Nucleus accumbens (tissue), 56 donors: ENCODE data around the gene GADD45G.

Experiments
- DNase-seq, 56 donors: peaks; one replicate each; lab custom pipeline; 2025; lab: John Stamatoyannopoulos, UW

GADD45G gene, protein sequence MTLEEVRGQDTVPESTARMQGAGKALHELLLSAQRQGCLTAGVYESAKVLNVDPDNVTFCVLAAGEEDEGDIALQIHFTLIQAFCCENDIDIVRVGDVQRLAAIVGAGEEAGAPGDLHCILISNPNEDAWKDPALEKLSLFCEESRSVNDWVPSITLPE

DNA sequence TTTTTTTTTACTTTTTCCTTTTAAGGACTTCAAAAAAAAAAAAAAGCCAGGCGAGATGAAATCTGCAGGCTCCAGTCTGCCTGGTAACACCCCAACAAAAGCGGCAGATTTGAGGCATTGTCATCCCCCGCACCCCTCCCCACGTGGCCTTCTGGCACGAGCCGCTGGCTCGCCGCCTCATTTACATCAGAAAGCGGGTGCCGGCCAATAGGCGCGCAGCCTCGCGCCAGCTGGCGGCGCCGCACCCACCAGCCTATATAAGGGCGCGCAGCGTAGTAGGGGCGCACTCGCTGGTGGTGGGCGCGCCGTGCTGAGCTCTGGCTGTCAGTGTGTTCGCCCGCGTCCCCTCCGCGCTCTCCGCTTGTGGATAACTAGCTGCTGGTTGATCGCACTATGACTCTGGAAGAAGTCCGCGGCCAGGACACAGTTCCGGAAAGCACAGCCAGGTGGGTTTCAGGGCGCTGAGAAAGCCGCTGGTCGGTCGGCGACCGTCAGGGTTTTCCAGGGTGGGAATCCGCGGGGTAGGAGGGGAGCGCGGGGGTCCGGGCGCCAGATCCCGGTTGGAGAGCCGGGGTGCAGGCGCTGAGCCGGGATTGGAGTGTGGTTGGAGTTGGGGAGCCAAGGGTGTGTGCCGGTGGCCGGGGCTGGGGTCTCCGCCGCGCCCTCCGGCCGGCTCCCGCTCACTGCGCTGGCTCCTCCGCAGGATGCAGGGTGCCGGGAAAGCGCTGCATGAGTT is at the start of gene GADD45G:
TSS of gene GADD45G (plus strand) at position 284 of the 736 bp plus-strand sequence. CDS start at position 394, 110 bp downstream.
- DNase-seq = peak in 55 of 56 donors; percentile 48 to 96 (median 87)

DNA sequence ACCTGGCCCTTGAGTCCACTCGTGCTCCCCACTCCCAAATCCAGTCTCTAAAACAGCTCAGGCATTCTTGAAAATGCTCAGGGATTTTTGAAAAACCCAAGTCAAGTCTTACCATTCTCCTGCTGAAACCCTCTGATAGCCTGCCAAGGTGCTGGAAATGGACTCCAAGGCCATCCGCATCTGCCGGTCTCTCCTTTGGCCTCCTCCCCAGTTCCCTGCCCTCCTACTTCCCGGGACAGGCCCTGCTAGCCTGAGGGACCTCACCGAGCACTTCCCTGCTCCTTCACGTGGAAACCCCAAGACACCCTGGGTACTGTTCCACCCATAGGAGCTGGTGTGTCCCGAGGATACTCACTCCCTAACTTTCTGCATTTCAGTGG is 49.8 kb upstream of the GADD45G start:
- DNase-seq = no peak

DNA sequence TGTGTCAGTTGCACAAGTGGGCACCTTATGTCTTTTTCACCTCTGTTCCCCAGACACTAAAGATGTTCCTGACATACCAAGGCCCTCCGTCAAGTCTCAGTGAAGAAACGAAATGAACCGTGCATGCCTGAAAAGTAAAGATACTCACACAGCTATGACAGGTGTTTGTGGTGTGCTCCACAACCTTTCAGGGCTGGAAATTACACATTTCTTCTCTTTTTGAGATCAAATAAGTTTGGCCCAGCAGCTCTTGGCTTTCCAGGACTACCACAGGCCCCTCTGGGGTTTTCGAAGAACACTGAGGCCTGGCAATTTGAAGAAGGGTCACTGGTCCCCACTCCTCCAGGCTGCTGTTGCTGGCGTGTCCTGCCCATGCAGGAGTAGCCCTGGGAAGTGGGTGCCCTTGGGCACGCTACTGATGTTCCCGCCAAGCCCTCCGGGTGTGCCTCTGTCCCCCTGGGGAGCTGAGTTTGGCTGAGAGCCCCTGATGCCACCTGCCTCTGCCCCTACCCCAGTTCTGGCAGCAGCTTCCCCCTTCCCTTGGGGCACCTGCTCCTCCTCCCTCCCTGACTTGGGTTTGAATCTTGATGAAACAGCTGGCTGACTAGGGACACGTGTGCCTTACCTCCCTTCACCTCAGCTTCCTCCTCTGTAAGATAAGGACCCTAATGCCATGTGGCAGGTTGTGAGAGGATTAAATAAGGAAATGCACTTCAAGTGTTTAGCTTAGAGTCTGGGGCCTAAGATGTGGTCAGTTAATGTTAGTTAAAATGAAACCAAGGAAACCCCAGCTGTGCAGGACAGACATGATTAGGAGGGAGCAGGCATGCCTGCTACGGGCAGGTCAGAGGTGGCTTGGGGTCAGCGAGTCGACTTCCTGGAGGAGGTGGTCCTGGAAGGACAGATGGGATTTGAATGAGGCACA is 49.1 kb upstream of the GADD45G start:
- DNase-seq = no peak

DNA sequence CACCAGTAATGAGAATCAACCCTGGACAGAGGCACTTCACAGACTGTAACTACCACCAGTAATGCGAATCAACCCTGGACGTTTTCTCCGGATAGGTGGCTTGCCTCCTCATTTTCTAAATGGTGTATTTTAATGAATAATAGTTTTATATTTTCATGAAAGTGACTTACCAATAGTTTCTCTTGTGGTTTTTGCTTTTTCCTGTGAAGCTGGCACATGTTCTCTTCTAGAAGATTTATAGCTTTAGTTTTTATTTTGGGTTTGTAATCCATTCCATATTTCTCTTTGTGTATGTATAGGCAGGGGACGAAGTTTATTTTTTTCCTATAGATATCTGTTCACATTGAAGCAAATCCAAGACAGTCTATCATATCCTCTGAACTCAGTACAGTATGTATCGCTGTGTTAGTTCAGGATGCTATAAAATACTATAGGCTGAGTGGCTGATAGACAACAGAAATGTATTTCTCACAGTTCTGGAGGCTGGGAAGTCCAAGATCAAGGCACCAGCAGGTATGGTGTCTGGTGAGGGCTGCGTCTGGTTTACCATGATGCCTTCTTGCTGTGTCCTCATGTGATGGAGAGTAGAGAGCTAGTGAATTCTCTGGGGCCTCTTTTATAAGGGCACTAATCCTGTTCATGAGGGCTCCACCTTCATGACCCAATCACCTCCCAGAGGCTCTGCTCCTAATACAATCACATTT is 46.5 kb upstream of the GADD45G start:
- no peak for DNase-seq

DNA sequence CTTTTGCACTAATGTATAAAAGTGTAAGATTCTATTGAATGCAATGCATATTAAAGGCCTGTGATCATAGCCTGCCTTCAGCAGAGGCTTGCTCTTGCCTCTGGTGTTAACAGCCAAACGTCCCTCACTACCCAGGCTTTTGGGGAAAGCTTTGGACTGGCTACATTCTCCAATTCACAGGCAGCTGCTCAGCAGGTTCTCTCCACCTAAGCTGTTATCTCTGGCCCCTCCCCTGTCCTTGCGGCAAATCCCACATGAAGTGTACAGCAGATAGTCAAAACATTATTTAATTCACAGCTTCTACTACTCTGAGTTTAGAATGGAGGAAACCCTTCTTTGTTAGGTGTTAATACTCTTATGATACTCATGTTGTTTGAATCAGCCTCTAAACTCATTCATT is 45.9 kb upstream of the GADD45G start:
- DNase-seq = no peak

DNA sequence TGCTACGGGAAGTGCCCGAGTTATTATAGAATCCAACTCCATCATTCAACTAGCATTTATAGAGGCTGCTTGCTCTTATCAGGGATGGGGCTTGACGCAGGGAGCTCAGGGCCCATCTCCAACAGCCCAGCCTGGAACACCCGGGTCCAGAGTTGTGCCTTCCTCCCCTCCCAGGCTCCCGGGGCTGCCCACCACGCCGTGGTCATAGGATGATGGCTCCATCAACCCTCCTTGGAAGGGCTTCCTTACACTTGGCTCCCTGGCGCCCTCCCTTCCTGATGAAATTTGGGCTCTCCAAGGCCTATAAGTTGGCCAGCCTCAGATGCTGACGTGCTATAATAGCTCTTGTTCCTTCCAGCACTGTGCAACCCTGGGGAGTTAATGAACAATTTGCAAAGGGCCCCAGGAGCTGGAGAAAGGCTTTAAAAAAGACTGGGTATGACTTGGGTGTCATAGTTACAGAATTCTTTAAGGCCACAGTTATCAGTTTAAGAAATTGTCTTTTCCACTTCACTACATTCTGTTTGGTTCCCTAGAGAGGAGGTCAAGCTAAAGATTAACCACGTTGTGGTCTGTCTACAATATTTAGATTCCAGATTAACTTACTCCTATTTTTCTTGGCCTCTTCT is 42.5 kb upstream of the GADD45G start:
- no peak for DNase-seq

DNA sequence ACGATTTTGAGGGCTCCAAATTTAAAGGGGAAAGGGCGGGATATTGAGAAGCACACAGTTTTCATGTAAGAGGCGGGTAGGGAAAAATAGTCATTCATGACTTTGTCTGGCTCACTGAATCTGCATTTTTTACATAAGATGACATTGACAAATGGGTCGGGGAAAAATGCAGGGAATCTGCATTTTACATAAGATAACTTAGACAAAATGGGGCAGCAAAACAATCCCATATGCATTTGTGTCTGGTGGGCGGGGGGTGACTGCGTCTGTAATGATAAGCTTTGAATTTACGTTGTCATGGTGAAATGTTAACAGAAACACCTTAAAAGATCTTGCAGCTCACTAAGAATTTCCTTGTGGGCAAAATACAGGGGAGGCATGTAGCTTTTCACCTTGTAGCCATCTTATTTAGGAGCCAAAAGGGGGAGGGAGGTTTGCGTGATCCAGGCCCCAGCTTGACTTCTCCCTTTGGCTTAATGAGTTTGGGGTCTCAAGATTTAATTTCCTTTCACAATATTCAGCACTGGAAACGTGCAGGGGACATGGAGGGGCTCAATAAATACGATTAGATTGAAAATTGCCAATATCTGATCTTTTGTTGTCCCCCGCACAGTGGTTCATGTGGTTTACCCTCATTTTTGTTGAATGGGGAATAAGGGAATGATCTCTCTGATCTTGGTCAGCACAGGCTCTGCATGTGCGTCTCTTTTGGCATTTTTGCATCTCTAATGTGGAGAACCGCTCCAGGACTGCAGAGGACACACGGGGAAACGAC is 41.1 kb upstream of the GADD45G start:
- no peak for DNase-seq

DNA sequence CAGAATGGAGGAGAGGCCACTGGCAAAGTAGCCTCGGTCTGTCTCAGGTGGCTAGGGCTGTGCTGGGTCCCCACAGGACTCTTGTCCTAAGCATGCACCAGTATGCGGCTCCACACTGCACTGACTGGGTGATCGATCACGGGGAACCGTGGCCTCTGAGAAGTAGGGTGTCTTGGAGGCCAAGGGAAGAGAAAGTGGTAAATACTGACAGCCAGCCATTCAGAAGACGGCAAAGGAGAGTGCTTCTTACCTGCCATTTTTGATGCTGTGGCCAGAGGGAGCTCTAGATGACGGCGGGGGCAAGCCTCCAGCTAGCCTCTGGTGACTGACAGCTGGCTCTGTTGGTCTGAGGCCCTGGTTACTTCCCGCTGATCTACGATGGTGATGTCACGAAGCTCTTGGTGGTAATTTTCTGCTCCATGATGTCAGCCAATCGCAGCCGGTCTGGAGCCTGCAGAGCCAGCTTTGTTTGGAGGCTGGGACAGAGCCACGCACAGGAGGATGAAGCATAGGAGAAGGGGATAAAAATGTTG is 40.4 kb upstream of the GADD45G start:
- peak in 7 of 56 donors; percentile 4 to 47 (median 17) for DNase-seq

DNA sequence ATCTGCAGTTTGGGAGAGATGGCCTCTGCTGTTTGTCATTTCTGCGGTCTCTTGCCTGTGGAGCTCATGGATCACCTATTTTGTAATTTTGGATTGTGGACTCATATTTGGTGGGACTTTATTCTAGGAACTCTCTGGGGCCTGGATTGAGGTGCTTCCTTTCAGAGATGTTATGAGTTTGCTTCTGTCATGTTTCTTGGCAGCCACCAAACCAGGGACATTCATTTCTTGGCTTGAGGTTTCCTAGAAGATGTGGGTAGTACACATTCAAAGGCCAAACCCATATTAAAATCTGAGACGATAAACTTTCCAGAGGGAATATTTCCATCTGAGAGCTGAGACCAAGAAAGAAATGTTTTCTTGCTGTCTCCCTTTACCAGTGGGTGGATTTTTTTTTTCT is 37.2 kb upstream of the GADD45G start:
- no peak for DNase-seq

DNA sequence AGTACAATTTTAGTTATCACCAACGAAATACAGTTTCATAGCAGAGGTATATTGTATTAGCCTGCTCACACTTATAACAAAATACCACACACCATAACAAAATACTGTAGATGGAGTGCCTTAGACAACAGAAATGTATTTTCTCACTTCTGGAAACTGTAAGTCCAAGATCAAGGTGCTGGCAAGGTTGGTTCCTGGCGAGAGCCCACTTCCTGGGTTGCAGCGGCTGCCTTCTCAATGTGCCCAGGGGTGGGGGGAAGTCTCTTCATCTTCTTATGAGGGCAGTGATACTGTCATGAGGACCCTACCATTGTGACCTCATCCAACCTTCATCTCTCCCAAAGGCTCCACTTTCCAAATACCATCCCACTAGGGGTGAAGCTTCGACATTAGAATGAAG is 30.5 kb upstream of the GADD45G start:
- no peak for DNase-seq

DNA sequence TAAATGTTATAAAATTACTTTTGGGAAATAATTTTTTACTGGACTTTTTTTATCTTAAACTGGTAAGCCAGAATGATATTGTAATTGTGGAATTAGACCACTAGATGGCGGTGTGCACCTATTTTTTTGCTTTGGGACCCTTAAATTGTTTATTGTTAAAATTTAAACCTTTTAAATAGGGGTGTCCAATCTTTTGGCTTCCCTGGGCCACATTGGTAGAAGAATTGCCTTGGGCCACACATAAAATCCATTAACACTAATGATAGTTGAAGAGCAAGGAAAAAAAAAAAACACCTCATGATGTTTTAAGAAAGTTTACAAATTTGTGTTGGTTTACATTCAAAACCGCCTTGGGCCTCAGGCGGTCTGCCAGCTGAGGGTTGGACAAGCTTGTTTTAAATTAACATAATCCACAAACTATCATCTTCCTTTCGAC is 28.4 kb upstream of the GADD45G start:
- DNase-seq = no peak

DNA sequence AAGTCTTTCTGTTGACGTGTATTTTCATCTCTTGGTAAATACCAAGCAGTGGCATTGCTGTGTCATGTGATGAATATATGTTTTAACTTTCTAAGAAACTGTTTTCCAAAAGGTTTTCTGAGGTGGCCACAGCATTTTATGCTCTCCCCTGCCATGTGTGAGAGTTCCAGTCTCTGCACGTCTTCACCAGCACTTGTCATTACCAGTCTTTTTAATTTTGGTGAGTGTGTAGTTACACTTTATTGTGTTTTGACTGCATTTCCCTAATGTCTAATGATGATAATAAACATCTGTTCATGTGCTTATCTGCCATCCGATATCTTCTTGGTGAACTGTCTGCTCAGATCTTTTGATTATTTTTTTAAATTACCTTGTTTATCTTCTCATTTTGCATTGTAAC is 27.4 kb upstream of the GADD45G start:
- no peak for DNase-seq

DNA sequence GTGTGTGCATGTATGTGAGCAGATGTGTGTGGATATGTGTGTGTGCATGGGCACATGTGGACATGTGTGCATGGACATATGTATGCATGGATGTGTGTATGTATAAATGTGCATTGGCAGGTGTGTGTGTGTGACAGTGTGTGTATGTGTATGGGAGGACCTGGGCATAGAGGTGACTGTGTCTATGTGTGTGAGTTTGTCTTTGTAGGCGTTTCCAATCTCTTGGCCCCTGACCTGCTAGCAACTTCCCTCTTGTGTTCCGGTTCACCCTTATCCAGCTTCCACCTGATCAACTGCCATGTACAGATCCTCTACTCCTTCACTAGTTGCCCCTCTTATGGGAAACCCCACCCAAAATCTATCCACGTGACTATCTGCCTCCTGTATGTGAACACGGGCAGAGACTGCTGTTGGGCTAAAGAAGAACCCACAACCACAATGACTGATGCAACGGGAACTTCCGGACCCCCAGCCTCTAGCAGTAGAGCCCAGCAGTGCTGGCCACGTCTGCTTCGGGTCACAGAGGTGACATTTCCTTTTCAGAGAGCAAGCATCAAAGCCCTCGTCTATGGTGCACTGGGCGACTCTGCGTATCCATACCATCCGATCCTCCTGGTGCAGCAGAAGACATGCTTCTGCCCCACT is 24.9 kb upstream of the GADD45G start:
- no peak for DNase-seq

DNA sequence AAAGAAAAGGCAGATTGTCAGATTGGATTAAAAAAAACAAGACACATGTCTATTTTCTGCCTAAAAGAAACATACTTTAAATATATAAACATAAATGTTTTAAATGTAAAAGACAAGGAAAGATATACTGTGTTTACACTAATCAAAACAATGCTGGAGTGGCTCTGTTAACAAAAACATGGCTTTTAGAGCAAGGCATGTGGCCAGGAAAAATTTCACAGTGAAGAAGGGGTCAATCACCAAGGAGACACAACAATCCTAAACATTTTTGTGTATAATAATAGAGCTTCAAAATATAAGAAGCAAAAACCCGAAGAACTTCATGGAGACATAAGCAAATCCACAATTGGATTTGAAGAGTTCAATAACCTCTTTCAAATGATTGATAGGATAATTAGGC is 18.5 kb upstream of the GADD45G start:
- DNase-seq = no peak

DNA sequence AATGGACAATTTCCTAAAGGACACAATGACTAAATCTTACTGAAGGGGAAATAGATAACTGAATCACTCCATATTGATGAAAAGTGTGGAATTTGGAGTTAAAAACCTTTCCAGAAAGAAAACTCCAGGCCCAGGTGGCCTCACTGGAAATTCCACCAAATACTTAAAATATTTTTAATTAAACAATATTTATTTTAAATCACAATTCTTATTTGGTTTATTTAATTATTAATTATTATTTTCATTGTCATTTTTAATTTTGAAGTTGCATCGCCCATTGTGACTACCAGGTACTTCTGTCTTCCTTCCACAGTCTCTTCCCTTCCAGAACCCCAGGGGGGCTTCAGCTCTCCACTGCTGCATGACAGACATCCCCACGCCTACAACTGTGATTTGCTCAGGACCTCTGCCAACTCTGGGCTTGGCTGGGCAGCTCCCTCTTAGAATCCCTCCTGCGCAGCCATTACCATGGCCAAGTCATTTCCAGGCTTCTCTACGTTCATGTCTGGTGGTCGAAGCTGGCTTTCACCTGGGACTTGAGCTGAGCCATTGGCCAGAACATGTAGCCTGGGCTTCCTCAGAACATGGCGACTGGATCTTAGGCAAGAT is 16.4 kb upstream of the GADD45G start:
- no peak for DNase-seq

DNA sequence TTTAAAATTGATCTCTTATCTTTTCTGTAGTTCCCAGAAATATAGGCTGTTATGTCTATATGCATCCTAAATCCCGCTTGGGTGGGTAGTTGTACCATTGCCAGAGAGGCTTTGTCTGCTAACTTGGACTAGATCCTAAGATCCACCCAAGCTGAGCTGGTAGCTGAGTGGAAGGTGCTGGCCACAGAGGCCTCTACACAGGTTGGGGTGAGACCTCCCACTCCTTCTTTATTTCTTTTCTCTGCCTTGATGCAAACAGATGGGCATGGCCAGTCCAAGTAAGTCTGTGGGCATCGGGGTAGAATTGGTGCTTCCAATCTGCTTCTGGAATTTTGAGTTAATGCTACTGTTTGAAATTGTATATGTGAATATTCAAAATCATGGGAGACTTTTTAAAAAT is 14.4 kb upstream of the GADD45G start:
- DNase-seq = no peak

DNA sequence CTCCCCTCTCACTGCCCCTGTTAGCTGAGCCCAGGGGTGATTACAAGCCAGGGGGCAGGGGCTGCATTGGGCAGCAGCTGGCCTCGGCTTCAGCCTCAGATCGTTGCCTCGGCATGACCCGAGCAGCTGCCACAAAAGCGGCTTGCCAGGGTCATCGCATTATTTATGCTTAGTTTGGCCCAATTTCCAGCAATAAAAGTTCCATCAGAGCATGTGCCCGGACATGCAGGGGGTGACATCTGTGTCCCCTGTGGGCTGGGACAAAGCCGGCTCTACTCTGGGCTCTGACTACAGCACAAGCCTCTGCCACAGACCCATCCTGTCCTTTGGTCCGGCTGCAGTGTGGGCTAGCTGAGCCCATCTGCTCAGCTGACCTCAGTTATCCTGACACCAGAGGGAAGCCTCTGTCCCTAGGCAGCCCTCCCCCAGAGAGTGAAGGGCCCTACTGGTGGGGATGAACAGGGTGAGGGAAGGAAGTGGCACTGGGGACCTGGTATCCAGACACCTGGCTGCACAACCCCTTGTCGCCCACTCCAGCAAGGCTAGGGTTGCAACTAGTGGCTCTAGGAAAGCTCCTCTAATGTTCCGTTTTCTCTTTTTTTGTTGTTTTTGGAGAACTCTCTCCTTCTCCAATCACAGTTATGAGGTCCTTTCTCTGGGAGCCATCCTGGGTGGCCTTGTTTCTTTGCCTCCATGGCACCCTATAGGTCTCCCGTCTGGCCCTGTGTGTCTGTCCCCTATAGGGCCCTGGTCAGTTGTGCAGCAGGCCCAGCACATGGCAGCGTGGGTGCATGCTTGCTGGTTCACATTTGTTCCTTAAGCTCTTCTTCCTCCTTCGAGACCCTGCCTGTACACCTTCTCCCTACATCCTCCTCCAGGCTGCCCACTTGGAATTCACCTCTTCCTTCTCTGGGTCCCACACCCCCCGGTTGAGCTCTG is 13.3 kb upstream of the GADD45G start:
- DNase-seq = no peak
